Smooth muscle cell (in vitro differentiated cells): ENCODE data around the gene KRTAP10-4. TPM values are rescaled to one million over a fixed set of nuclear protein-coding genes. Genes with fewer than 3 reads are reported as not detected.

ENCODE experiments used
- DNase-seq: peaks from one replicate; lab custom pipeline; 2025; ENCODE audit not compliant: unreplicated experiment; lab: John Stamatoyannopoulos, UW
- H2AFZ ChIP-seq: fragments of 200-600 bp; sonication (generic); 2 replicates; pipeline ENCODE4 v1.6.0; 2016; ENCODE audit warnings: antibody characterized with exemption, low read depth, mild to moderate bottlenecking
- H3F3A ChIP-seq: fragments of 200-600 bp; sonication (generic); 2 replicates; pipeline ENCODE4 v1.6.0; 2017; ENCODE audit warnings: antibody characterized with exemption, low read depth
- H3K27ac ChIP-seq: fragments of 200-600 bp; sonication (generic); 2 replicates; pipeline ENCODE4 v1.5.1; 2016; ENCODE audit warnings: low read depth, mild to moderate bottlenecking
- H3K27me3 ChIP-seq: fragments of 200-600 bp; sonication (generic); 2 replicates; pipeline ENCODE4 v1.6.1; 2016; ENCODE audit warnings: low read depth, mild to moderate bottlenecking
- H3K36me3 ChIP-seq: fragments of 200-600 bp; sonication (generic); 2 replicates; pipeline ENCODE4 v1.5.1; 2016; ENCODE audit warnings: low read depth
- H3K4me1 ChIP-seq: fragments of 200-600 bp; sonication (generic); 2 replicates; pipeline ENCODE4 v1.5.1; 2016; ENCODE audit warnings: low read depth
- H3K4me2 ChIP-seq: fragments of 200-600 bp; sonication (generic); 2 replicates; pipeline ENCODE4 v1.6.0; 2016; ENCODE audit warnings: mild to moderate bottlenecking
- H3K4me3 ChIP-seq: fragments of 200-600 bp; sonication (generic); 2 replicates; pipeline ENCODE4 v1.5.1; 2016; ENCODE audit warnings: mild to moderate bottlenecking
- H3K79me2 ChIP-seq: fragments of 200-600 bp; sonication (generic); 2 replicates; pipeline ENCODE4 v1.6.0; 2016; ENCODE audit warnings: low read depth, mild to moderate bottlenecking
- H3K9ac ChIP-seq: fragments of 200-600 bp; sonication (generic); 2 replicates; pipeline ENCODE4 v1.6.0; 2016; ENCODE audit warnings: low read depth
- H3K9me3 ChIP-seq: fragments of 200-600 bp; sonication (generic); replicated peaks from 2 replicates; pipeline ENCODE4 v1.5.1; 2016; ENCODE audit warnings: low read depth
- H4K20me1 ChIP-seq: fragments of 200-600 bp; sonication (generic); 2 replicates; pipeline ENCODE4 v1.6.0; 2016; ENCODE audit warnings: low read depth
- CTCF ChIP-seq: fragments of 200-600 bp; sonication (generic); IDR thresholded peaks from 2 replicates; pipeline ENCODE4 v1.5.1; 2017; ENCODE audit warnings: borderline replicate concordance, mild to moderate bottlenecking, antibody characterized with exemption; ENCODE audit not compliant: insufficient read depth, poor library complexity, severe bottlenecking
- WGBS: methylation state at CpG from one replicate; pipeline ENCODE4 v1.1.7; 2016; ENCODE audit warnings: low lambda C conversion rate; 5-methylcytosine and 5-hydroxymethylcytosine counted together
- polyA plus RNA-seq: library from polyadenylated mRNA; unstranded; fragments of >200 nt; fragmentation: Nextera tagmentation; extraction: Ambion mirVana; gene quantifications from 2 replicates; pipeline ENCODE4 v1.2.1, GENCODE V29; 2016
- total RNA-seq: library from RNA; depleted of rRNA; stranded (reverse); fragments of >200 nt; gene quantifications from 2 replicates; pipeline ENCODE4 v1.2.3, GENCODE V29; 2014

Gene KRTAP10-4
- total and polyA plus RNA-seq, 2 experiments from 2014 or later = not detected

- Histone ChIP-seq H3K4me2 (no peak overlapping the region), H3K27me3 (no peaks in the 10 kb centered on the region), H3K79me2 (no peaks in the 10 kb centered on the region), H3K27ac (no peak overlapping the region), H4K20me1 (no peaks in the 10 kb centered on the region), H2AFZ (no peak overlapping the region), H3K9ac (no peak overlapping the region), H3K4me3 (no peak overlapping the region), H3K4me1 (no peaks in the 10 kb centered on the region), H3K36me3 (no peaks in the 10 kb centered on the region), H3K9me3 (no peaks in the 10 kb centered on the region), H3F3A (no peaks in the 10 kb centered on the region)
- 93% methylated on average over 12 of the region's 12 CpGs for WGBS
- no peak for TF ChIP-seq CTCF
- DNase-seq = no peak
Measured at GRCh38 chr21:44568261-44568660, 5.3 kb upstream of the KRTAP10-4 start.

- Histone ChIP-seq H3K9ac (no peak overlapping the region), H3K36me3 (no peaks in the 10 kb centered on the region), H3K79me2 (no peaks in the 10 kb centered on the region), H3K4me2 (no peak overlapping the region), H3K4me1 (no peaks in the 10 kb centered on the region), H3F3A (no peaks in the 10 kb centered on the region), H4K20me1 (no peaks in the 10 kb centered on the region), H2AFZ (no peak overlapping the region), H3K9me3 (no peaks in the 10 kb centered on the region), H3K4me3 (no peak overlapping the region), H3K27me3 (no peaks in the 10 kb centered on the region), H3K27ac (no peak overlapping the region)
- TF ChIP-seq CTCF = no peak
- 88% methylated on average over 26 of the region's 27 CpGs for WGBS
- no peak for DNase-seq
Measured at GRCh38 chr21:44568667-44569556, 4.6 kb upstream of the KRTAP10-4 start.

GRCh38 chr21:44569861-44570517 is 3.5 kb upstream of the KRTAP10-4 start:
- H3K9me3 ChIP-seq = no peaks in the 10 kb centered on the region
- WGBS = 93% methylated on average over 10 of the region's 12 CpGs
- DNase-seq = no peak
- H4K20me1 ChIP-seq = no peaks in the 10 kb centered on the region
- no peak for TF ChIP-seq CTCF
- no peak overlapping the region for H3K4me2 ChIP-seq
- no peak overlapping the region for H3K9ac ChIP-seq
- no peak overlapping the region for H2AFZ ChIP-seq
- H3K27me3 ChIP-seq = no peaks in the 10 kb centered on the region
- H3K79me2 ChIP-seq = no peaks in the 10 kb centered on the region
- no peaks in the 10 kb centered on the region for H3F3A ChIP-seq
- H3K27ac ChIP-seq = no peak overlapping the region
- no peak overlapping the region for H3K4me3 ChIP-seq
- H3K4me1 ChIP-seq = no peaks in the 10 kb centered on the region
- no peaks in the 10 kb centered on the region for H3K36me3 ChIP-seq

GRCh38 chr21:44571296-44571695 is 2.2 kb upstream of the KRTAP10-4 start:
- H3K4me2 ChIP-seq = no peak overlapping the region

More at GRCh38 chr21:44571296-44571695, 2.2 kb upstream of the KRTAP10-4 start:
- Histone ChIP-seq H3K27ac (no peak overlapping the region), H2AFZ (no peak overlapping the region), H4K20me1 (no peaks in the 10 kb centered on the region), H3F3A (no peaks in the 10 kb centered on the region), H3K4me1 (no peaks in the 10 kb centered on the region), H3K79me2 (no peaks in the 10 kb centered on the region), H3K9ac (no peak overlapping the region), H3K27me3 (no peaks in the 10 kb centered on the region), H3K36me3 (no peaks in the 10 kb centered on the region), H3K4me3 (no peak overlapping the region), H3K9me3 (no peaks in the 10 kb centered on the region)
- DNase-seq = no peak
- 69% methylated on average over 4 of the region's 4 CpGs for WGBS
- no peak for TF ChIP-seq CTCF
